Uterus (tissue), 4 donors: ENCODE data around the gene PRRT4. TPM values are rescaled to one million over a fixed set of nuclear protein-coding genes. Genes with fewer than 3 reads are reported as not detected.

ENCODE experiments used
- DNase-seq, 2 donors: peaks; one replicate each; pipeline ENCODE4 v3.0.0-alpha.2; 2019 to 2020
- H3K27ac ChIP-seq, 2 donors: fragments of 200-600 bp; sonication (generic); 1 replicate in 1 of 2; 2 replicates in 1 of 2; pipeline ENCODE4 v1.5.1; 2016 to 2018
- H3K27me3 ChIP-seq, 2 donors: fragments of 200-600 bp; sonication (generic); one replicate each; pipeline ENCODE4 v1.5.1; 2018 to 2019; ENCODE audit warnings: control low read depth in 1 of 2
- H3K36me3 ChIP-seq, 2 donors: fragments of 200-600 bp; sonication (generic); one replicate each; pipeline ENCODE4 v1.5.1; 2019; ENCODE audit warnings: control low read depth in 1 of 2
- H3K4me1 ChIP-seq, 2 donors: fragments of 200-600 bp; sonication (generic); one replicate each; pipeline ENCODE4 v1.5.1; 2018 to 2019; ENCODE audit warnings: control low read depth in 1 of 2
- H3K4me3 ChIP-seq, 2 donors: fragments of 200-600 bp; sonication (generic); 1 replicate in 1 of 2; 2 replicates in 1 of 2; pipeline ENCODE4 v1.5.1; 2018 to 2019; ENCODE audit warnings: mild to moderate bottlenecking in 1 of 2
- H3K9me3 ChIP-seq, 2 donors: fragments of 200-600 bp; sonication (generic); one replicate each; pipeline ENCODE4 v1.5.1; 2019; ENCODE audit warnings: control low read depth in 1 of 2
- CTCF ChIP-seq, 4 experiments: fragments of 200-600 bp in 2 of 4; fragments of 450-650 bp in 2 of 4; sonication (generic) in 2 of 4; IDR thresholded peaks; one replicate each; pipeline ENCODE4 v1.5.1; 2016 to 2019; ENCODE audit warnings: antibody characterized with exemption in 4 of 4, mild to moderate bottlenecking in 2 of 4, moderate library complexity in 1 of 4
- POLR2A ChIP-seq, 2 donors: fragments of 450-650 bp; IDR thresholded peaks; one replicate each; pipeline ENCODE4 v1.6.1; 2016; ENCODE audit warnings: antibody characterized with exemption in 2 of 2, mild to moderate bottlenecking in 1 of 2, moderate library complexity in 1 of 2
- intact Hi-C: fragments of 100-400 bp; cut with DNase I; formaldehyde crosslinking; loops from one replicate; pipeline ENCODE4 v1.15.1; 2023; ENCODE audit warnings: low total_unique reads
- total RNA-seq, 4 donors: library from RNA; depleted of rRNA in 3 of 4; stranded (reverse); fragments of >200 nt in 3 of 4; gene quantifications; one replicate each; pipeline versions ENCODE4 v1.1.0 to v1.2.4, GENCODE V29; 2014 to 2023
- donor health status: DM: yes; HTN: yes; CAD: no.

Gene PRRT4
- total RNA-seq, 4 donors from 2014 or later, result 1.3 to 1.7 TPM; not detected in 2

- intact Hi-C loops, result no loop called here
These were observed 26.0 kb upstream of the PRRT4 start for GRCh38 chr7:128387216-128388144.

GRCh38 chr7:128385988-128386925 is 24.8 kb upstream of the PRRT4 start:
- Histone ChIP-seq H3K4me3 (no peak overlapping the region), H3K9me3 (no peaks in the 10 kb centered on the region), H3K27ac (no peak overlapping the region), H3K4me1 (no peaks in the 10 kb centered on the region), H3K27me3 (no peaks in the 10 kb centered on the region), H3K36me3 (no peaks in the 10 kb centered on the region)
- DNase-seq, result no peak
- TF ChIP-seq POLR2A (IDR thresholded peaks at IDR 0.05) (no peak), CTCF (IDR thresholded peaks at IDR 0.05) (no peak)
- intact Hi-C loops, result no loop called here

More at GRCh38 chr7:128387216-128388144, 26.0 kb upstream of the PRRT4 start:
- peak; percentile 73 to 78 for DNase-seq
- peak; percentile 69 to 83 (median 78) for TF ChIP-seq CTCF (IDR thresholded peaks at IDR 0.05)
- no peak for TF ChIP-seq POLR2A (IDR thresholded peaks at IDR 0.05)
- H3K4me3 ChIP-seq, result no peak overlapping the region
- H3K27ac ChIP-seq, result no peak overlapping the region
- no peaks in the 10 kb centered on the region for H3K36me3 ChIP-seq
- no peaks in the 10 kb centered on the region for H3K4me1 ChIP-seq
- H3K9me3 ChIP-seq, result no peaks in the 10 kb centered on the region
- H3K27me3 ChIP-seq, result no peaks in the 10 kb centered on the region

GRCh38 chr7:128384726-128385125 is 23.2 kb upstream of the PRRT4 start:
- H3K4me1 ChIP-seq, result no peaks in the 10 kb centered on the region
- H3K27me3 ChIP-seq, result no peaks in the 10 kb centered on the region
- H3K4me3 ChIP-seq, result no peak overlapping the region
- TF ChIP-seq CTCF (IDR thresholded peaks at IDR 0.05), result no peak
- no peak for TF ChIP-seq POLR2A (IDR thresholded peaks at IDR 0.05)
- H3K27ac ChIP-seq, result no peak overlapping the region
- intact Hi-C loops, result no loop called here
- no peaks in the 10 kb centered on the region for H3K9me3 ChIP-seq
- H3K36me3 ChIP-seq, result no peaks in the 10 kb centered on the region
- DNase-seq, result no peak

GRCh38 chr7:128383776-128384175 is 22.3 kb upstream of the PRRT4 start:
- Histone ChIP-seq H3K27me3 (no peaks in the 10 kb centered on the region), H3K27ac (no peak overlapping the region), H3K9me3 (no peaks in the 10 kb centered on the region), H3K36me3 (no peaks in the 10 kb centered on the region), H3K4me3 (no peak overlapping the region), H3K4me1 (no peaks in the 10 kb centered on the region)
- TF ChIP-seq POLR2A (IDR thresholded peaks at IDR 0.05) (no peak), CTCF (IDR thresholded peaks at IDR 0.05) (no peak)
- DNase-seq, result no peak
- intact Hi-C loops, result no loop called here
